ENCODE measurements around the gene C19orf53. TPM values are rescaled to one million over a fixed set of nuclear protein-coding genes. Genes with fewer than 3 reads are reported as not detected.

C19orf53 gene
- total RNA-seq, 4 donors from 2014 or later = 158 to 283 (median 222) TPM

DNA sequence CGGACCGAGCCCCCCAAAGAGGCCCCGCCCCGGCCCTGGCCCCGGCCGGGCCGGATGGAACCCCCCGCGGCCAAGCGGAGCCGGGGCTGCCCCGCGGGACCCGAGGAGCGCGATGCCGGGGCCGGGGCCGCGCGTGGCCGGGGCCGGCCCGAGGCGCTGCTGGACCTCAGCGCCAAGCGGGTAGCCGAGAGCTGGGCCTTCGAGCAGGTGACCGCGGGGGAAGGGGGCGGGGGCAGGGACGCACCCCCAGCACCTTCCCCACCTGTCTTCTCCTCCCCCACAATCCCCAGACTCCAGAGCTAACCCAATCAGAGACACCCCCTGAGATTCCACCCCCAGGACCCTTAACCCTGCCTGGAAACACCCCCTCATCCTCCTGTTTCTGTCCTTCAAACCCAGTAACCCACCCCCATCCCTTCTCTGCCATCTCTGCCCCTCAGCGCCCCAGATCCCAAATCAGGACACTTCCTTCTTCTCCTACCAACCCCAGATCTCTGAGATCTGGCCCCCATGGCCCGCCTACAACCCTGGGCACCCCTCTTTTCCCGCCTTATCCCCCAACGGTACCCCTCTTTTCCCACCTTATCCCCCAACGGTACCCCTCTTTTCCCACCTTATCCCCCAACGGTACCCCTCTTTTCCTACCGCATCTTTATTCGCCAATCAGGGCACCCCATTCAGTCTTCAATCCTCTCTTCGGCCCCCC lies 21.5 kb downstream of the C19orf53 start:
- DNase-seq (peak in 1 of 2 donors; percentile 40), ATAC-seq (peak; percentile 42 to 48)
- intact Hi-C loops (cut with DNase I; ENCODE audit: low total_unique reads) (loop anchor here (2.0 to 10.0 kb wide), 2 partner anchors 37 to 209 kb away; partner anchors contain the start of gene RFX1), in situ Hi-C loops (cut with MboI; ENCODE audit: low sequenced_read_pairs in 4 of 4) (no loop called here)
- Histone ChIP-seq H3K4me3 (peak overlapping the region; percentile 64 to 96 (median 75)), H3K4me1 (peaks cover 24 to 26% of the 10 kb centered on the region in 2 donors), H3K36me3 (no peaks in the 10 kb centered on the region), H3K27me3 (no peaks in the 10 kb centered on the region), H3K9me3 (no peaks in the 10 kb centered on the region), H3K27ac (peak overlapping the region; percentile 79 to 96 (median 90))
- TF ChIP-seq, protein P1, sequence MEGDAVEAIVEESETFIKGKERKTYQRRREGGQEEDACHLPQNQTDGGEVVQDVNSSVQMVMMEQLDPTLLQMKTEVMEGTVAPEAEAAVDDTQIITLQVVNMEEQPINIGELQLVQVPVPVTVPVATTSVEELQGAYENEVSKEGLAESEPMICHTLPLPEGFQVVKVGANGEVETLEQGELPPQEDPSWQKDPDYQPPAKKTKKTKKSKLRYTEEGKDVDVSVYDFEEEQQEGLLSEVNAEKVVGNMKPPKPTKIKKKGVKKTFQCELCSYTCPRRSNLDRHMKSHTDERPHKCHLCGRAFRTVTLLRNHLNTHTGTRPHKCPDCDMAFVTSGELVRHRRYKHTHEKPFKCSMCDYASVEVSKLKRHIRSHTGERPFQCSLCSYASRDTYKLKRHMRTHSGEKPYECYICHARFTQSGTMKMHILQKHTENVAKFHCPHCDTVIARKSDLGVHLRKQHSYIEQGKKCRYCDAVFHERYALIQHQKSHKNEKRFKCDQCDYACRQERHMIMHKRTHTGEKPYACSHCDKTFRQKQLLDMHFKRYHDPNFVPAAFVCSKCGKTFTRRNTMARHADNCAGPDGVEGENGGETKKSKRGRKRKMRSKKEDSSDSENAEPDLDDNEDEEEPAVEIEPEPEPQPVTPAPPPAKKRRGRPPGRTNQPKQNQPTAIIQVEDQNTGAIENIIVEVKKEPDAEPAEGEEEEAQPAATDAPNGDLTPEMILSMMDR (IDR thresholded peaks at IDR 0.05 in 4 of 5, conservative IDR thresholded peaks at IDR 0.05 in 1 of 5) = no peak
- no peak for TF ChIP-seq POLR2A (IDR thresholded peaks at IDR 0.05)

DNA sequence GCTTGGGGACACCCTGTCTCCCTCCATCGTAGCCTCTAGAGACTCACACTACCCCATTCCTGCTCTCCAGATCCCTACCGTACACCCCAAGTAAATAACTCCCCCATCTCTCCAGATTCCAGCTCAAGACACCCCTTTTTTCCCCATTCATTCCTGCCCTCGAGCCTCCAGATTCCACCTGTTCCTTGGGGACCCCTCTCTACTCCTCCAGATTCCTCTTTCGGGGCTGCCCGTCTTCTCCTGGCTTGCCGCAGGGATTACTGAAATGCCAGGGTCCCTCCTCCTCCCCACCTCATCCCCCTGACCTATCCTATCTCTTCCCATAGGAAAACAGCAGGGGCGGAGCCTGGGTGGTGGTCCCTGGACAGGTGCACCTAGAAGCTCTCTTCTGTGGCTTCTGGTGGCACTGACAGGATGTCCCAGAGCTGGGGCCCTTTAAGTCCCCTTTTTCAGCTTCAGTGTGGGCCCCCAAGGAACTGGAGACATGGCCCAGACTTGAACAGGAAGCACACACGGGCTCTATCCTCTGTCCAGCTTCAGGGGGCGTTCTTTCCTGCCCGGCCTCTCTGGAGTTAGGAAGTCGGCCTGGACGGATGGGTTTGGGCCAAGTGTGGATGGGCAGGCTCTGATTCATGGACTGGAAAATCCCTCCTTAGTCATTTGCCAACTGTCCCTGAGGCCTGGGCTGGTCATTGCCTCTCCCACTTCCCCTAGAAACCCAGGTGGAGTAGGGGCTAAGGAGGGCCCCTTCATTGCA lies 22.2 kb downstream of the C19orf53 start:
- Histone ChIP-seq H3K36me3 (no peaks in the 10 kb centered on the region), H3K27ac (peak overlapping the region; percentile 79 to 96 (median 90)), H3K4me1 (peaks cover 24 to 26% of the 10 kb centered on the region in 2 donors), H3K4me3 (peak overlapping the region; percentile 64 to 96 (median 75)), H3K9me3 (no peaks in the 10 kb centered on the region), H3K27me3 (no peaks in the 10 kb centered on the region)
- no peak for TF ChIP-seq POLR2A (IDR thresholded peaks at IDR 0.05)
- TF ChIP-seq, protein P1 (IDR thresholded peaks at IDR 0.05 in 4 of 5, conservative IDR thresholded peaks at IDR 0.05 in 1 of 5) = peak in 1 of 5 experiments; percentile 13
- DNase-seq = peak; percentile 51 to 78
- in situ Hi-C loops (cut with MboI; ENCODE audit: low sequenced_read_pairs in 4 of 4) = no loop called here
- intact Hi-C loops (cut with DNase I; ENCODE audit: low total_unique reads) = loop anchor here (10.0 kb wide), 1 partner anchor 208 kb away; the partner anchor contains the start of gene RFX1
- ATAC-seq = peak; percentile 50

DNA sequence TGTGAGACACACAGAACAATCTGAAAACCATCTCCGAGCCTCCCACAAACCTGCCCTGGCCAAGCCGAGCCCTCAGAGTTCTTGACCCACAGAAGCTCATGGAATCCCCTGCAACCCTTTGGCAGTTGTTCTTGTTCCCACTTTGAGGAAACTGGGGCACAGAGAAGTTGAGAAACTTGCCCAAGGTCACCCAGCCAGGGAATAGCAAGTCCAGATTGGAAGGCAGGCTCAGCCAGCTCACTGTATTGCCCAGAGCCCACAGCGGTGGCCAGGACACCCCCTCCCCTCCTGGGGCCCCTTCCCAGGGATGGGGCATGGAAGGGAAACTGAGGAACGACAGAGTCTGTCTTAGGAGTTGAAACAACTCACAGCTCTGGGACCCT lies 22.8 kb downstream of the C19orf53 start:
- no peak overlapping the region for H3K4me3 ChIP-seq
- no peaks in the 10 kb centered on the region for H3K9me3 ChIP-seq
- ATAC-seq (no peak), DNase-seq (no peak)
- intact Hi-C loops (cut with DNase I; ENCODE audit: low total_unique reads) = loop anchor here (10.0 kb wide), 1 partner anchor 208 kb away; the partner anchor contains the start of gene RFX1
- TF ChIP-seq, protein P1 (IDR thresholded peaks at IDR 0.05 in 4 of 5, conservative IDR thresholded peaks at IDR 0.05 in 1 of 5) = no peak
- TF ChIP-seq POLR2A (IDR thresholded peaks at IDR 0.05) = no peak
- in situ Hi-C loops (cut with MboI; ENCODE audit: low sequenced_read_pairs in 4 of 4) = no loop called here
- no peaks in the 10 kb centered on the region for H3K36me3 ChIP-seq
- H3K4me1 ChIP-seq = peaks cover 24 to 26% of the 10 kb centered on the region in 2 donors
- H3K27me3 ChIP-seq = no peaks in the 10 kb centered on the region
- peak overlapping the region; percentile 79 to 96 (median 90) for H3K27ac ChIP-seq

DNA sequence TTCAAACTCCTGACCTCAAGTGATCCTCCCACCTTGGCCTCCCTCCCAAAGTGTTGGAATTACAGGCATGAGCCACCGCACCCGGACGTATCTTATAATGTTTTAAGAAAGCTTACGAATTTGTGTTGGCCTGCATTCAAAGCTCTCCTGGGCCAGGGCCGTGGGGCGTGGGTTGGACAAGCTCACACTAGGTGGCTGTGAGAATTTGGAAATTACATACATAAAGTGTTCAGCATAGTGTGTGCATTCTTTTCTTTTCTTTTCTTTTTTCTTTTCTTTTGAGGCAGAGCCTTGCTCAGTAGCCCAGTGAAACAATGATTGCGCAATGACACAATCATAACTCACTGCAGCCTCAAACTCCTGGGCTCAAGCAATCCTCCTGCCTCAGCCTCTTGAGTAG lies 23.6 kb downstream of the C19orf53 start:
- Histone ChIP-seq H3K9me3 (no peaks in the 10 kb centered on the region), H3K4me3 (no peak overlapping the region), H3K36me3 (no peaks in the 10 kb centered on the region), H3K4me1 (peaks cover 24 to 26% of the 10 kb centered on the region in 2 donors), H3K27ac (peak overlapping the region in 2 of 4 donors; percentile 87 to 96), H3K27me3 (no peaks in the 10 kb centered on the region)
- intact Hi-C loops (cut with DNase I; ENCODE audit: low total_unique reads) = loop anchor here (10.0 kb wide), 1 partner anchor 207 kb away; the partner anchor contains the start of gene RFX1
- DNase-seq (no peak), ATAC-seq (no peak)
- in situ Hi-C loops (cut with MboI; ENCODE audit: low sequenced_read_pairs in 4 of 4) = no loop called here
- no peak for TF ChIP-seq POLR2A (IDR thresholded peaks at IDR 0.05)
- TF ChIP-seq, protein P1 (IDR thresholded peaks at IDR 0.05 in 4 of 5, conservative IDR thresholded peaks at IDR 0.05 in 1 of 5) = no peak
